Loucy (cell line): Measurements from ENCODE around the gene BCAS3.

Experiments used
- H2AFZ ChIP-seq: fragments of 200-600 bp; sonication (generic); 2 replicates; pipeline ENCODE4 v1.6.0; 2016; ENCODE audit warnings: antibody characterized with exemption, mild to moderate bottlenecking, low read length, moderate library complexity
- H3F3A ChIP-seq: fragments of 200-600 bp; 2 replicates; pipeline ENCODE4 v1.6.0; 2016; ENCODE audit warnings: antibody characterized with exemption, low read depth, mild to moderate bottlenecking
- H3K27me3 ChIP-seq: fragments of 200-600 bp; sonication (generic); 2 replicates; pipeline ENCODE4 v1.6.1; 2014; ENCODE audit warnings: low read length, mild to moderate bottlenecking; ENCODE audit not compliant: insufficient read depth, poor library complexity, severe bottlenecking
- H3K36me3 ChIP-seq: fragments of 200-600 bp; sonication (generic); 2 replicates; pipeline ENCODE4 v1.6.1; 2016; ENCODE audit warnings: low read length; ENCODE audit not compliant: insufficient read depth
- H3K4me1 ChIP-seq: fragments of 200-600 bp; sonication (generic); 2 replicates; pipeline ENCODE4 v1.5.1; 2014; ENCODE audit warnings: low read length, mild to moderate bottlenecking; ENCODE audit not compliant: insufficient read depth, poor library complexity, severe bottlenecking
- H3K4me2 ChIP-seq: fragments of 200-600 bp; sonication (generic); 2 replicates; pipeline ENCODE4 v1.6.0; 2014; ENCODE audit warnings: antibody characterized with exemption, low read length, low read depth, mild to moderate bottlenecking; ENCODE audit not compliant: poor library complexity, severe bottlenecking
- H3K4me3 ChIP-seq: fragments of 200-600 bp; sonication (generic); 2 replicates; pipeline ENCODE4 v1.5.1; 2014; ENCODE audit warnings: low read length, mild to moderate bottlenecking, mixed read lengths; ENCODE audit not compliant: poor library complexity, severe bottlenecking
- H3K79me2 ChIP-seq: fragments of 200-600 bp; sonication (generic); 2 replicates; pipeline ENCODE4 v1.6.1; 2014; ENCODE audit warnings: low read length; ENCODE audit not compliant: insufficient read depth
- H3K9ac ChIP-seq: fragments of 200-600 bp; sonication (generic); 2 replicates; pipeline ENCODE4 v1.6.0; 2014; ENCODE audit warnings: mild to moderate bottlenecking, low read depth, low read length, moderate library complexity; ENCODE audit not compliant: poor library complexity, severe bottlenecking
- H3K9me2 ChIP-seq: fragments of 200-600 bp; sonication (generic); replicated peaks from 2 replicates; pipeline ENCODE4 v1.6.1; 2016; ENCODE audit warnings: low read depth, low read length, mixed read lengths
- H3K9me3 ChIP-seq: fragments of 200-600 bp; sonication (generic); 2 replicates; pipeline ENCODE4 v1.6.1; 2014; ENCODE audit warnings: mild to moderate bottlenecking, antibody characterized with exemption, low read length, low read depth; ENCODE audit not compliant: insufficient read depth
- H4K20me1 ChIP-seq: fragments of 200-600 bp; sonication (generic); 2 replicates; pipeline ENCODE4 v1.6.0; 2014; ENCODE audit warnings: antibody characterized with exemption, low read length, mild to moderate bottlenecking; ENCODE audit not compliant: insufficient read depth, poor library complexity, severe bottlenecking
- EZH2phosphoT487 ChIP-seq: fragments of 200-600 bp; IDR thresholded peaks from 2 replicates; pipeline ENCODE4 v1.6.1; 2018; ENCODE audit warnings: antibody characterized with exemption, mild to moderate bottlenecking, moderate library complexity, borderline replicate concordance
- TF ChIP-seq, protein P1 (sequence below): fragments of 200-600 bp; sonication (generic); conservative IDR thresholded peaks from 2 replicates; pipeline ENCODE4 v1.5.1; 2014; ENCODE audit warnings: mild to moderate bottlenecking, antibody characterized with exemption, low read length

BCAS3 gene

DNA sequence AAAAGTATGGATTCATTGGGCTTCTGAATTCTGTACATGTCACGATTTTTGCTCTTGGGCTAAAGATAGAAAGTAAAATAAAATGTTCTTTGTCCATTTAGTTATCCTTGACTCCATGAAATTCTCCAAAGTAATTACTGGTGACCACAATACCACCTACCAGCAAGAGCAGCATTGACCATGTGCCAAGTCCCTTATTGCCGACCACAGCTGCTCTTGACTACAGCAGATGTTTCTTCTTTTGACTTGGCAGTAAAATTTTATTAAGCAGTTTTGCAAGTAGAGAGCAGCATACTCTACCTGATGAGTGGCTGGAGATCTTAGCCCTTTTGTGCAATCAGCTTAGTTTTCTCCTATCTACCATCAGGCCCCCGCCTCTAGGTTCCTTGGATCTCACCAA is 569.8 kb downstream of the BCAS3 start:
- Histone ChIP-seq H2AFZ (no peak overlapping the region), H3K9ac (peak overlapping the region; percentile 20)

DNA sequence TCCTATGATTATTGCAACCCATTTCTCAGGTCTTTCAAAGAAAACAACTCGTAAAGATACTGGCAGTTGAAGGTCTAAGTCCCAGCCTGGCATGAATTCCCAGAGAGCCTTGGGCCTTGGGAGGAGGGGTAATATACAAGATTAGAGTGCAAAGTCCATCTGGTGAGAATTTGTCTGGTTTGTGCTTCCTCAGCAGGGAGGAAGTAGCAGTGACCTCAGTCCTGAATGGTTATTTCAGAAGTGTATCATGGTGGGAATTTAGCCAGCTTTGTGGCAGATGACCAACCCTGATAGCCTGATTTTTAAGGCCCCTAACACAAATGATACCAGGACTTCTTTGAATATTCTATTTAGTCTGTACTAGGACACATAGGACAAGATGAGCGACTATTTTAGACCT is 570.7 kb downstream of the BCAS3 start:
- H2AFZ ChIP-seq, result no peak overlapping the region
- no peaks in the 10 kb centered on the region for H3K9me3 ChIP-seq
- peak overlapping the region; percentile 20 for H3K9ac ChIP-seq
- no peaks in the 10 kb centered on the region for H3K9me2 ChIP-seq
- no peaks in the 10 kb centered on the region for H3K36me3 ChIP-seq
- H3K4me2 ChIP-seq, result no peak overlapping the region
- no peak overlapping the region for H3K4me3 ChIP-seq
- H3F3A ChIP-seq, result 0 out of 2 replicates have a peak, but pooled peaks cover 4% of the 10 kb centered on the region
- no peaks in the 10 kb centered on the region for H3K27me3 ChIP-seq
- TF ChIP-seq, protein P1, sequence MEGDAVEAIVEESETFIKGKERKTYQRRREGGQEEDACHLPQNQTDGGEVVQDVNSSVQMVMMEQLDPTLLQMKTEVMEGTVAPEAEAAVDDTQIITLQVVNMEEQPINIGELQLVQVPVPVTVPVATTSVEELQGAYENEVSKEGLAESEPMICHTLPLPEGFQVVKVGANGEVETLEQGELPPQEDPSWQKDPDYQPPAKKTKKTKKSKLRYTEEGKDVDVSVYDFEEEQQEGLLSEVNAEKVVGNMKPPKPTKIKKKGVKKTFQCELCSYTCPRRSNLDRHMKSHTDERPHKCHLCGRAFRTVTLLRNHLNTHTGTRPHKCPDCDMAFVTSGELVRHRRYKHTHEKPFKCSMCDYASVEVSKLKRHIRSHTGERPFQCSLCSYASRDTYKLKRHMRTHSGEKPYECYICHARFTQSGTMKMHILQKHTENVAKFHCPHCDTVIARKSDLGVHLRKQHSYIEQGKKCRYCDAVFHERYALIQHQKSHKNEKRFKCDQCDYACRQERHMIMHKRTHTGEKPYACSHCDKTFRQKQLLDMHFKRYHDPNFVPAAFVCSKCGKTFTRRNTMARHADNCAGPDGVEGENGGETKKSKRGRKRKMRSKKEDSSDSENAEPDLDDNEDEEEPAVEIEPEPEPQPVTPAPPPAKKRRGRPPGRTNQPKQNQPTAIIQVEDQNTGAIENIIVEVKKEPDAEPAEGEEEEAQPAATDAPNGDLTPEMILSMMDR, result no peak
- TF ChIP-seq EZH2phosphoT487, result no peak
- peaks cover 62% of the 10 kb centered on the region for H3K4me1 ChIP-seq
- no peaks in the 10 kb centered on the region for H4K20me1 ChIP-seq
- H3K79me2 ChIP-seq, result no peaks in the 10 kb centered on the region

More for the DNA sequence above, 569.8 kb downstream of the BCAS3 start:
- Histone ChIP-seq H3K9me2 (no peaks in the 10 kb centered on the region), H3K4me1 (peaks cover 52% of the 10 kb centered on the region), H3F3A (0 out of 2 replicates have a peak, but pooled peaks cover 4% of the 10 kb centered on the region), H3K9me3 (no peaks in the 10 kb centered on the region), H3K79me2 (no peaks in the 10 kb centered on the region), H3K4me2 (peak overlapping the region; percentile 13), H3K27me3 (no peaks in the 10 kb centered on the region), H4K20me1 (no peaks in the 10 kb centered on the region), H3K4me3 (no peak overlapping the region), H3K36me3 (no peaks in the 10 kb centered on the region)
- no peak for TF ChIP-seq EZH2phosphoT487
- TF ChIP-seq, protein P1, result peak; percentile 19; the same call in 1 of the 2 replicates

DNA sequence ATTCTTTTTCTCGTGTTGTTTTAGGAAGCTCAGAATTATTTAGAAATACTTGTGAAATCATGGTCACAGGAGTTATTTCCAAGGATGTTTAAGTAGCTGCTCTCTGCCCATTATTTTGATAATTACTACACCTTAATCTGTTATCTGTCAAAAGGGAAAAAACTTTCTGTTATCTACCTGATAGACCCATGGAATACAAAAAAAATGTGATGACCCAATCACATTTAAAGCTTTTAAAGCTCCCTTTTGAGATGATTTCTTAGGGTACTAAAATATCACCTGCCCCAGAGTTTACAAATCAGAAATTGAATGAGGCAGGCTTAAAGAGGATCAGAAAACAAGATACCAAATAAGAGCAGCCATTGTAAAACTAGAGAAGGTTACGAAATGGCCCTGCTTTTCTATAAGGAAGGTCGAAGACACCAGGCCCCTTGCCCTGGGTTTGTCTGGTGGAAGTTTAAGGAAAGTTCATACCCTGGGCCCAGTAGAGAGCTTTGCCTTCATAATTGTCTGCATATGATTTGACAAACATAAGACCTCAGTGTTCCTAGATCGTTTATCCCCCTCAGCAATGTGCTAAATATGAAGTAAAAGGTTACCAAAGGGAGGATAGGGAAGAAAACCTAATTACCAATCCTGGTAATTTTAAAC is 572.1 kb downstream of the BCAS3 start:
- no peaks in the 10 kb centered on the region for H3K79me2 ChIP-seq
- no peaks in the 10 kb centered on the region for H4K20me1 ChIP-seq
- no peak overlapping the region for H3K4me3 ChIP-seq
- TF ChIP-seq, protein P1, result no peak
- TF ChIP-seq EZH2phosphoT487, result no peak
- peaks cover 71% of the 10 kb centered on the region for H3K4me1 ChIP-seq
- H3K9me2 ChIP-seq, result no peaks in the 10 kb centered on the region
- H3K36me3 ChIP-seq, result no peaks in the 10 kb centered on the region
- H2AFZ ChIP-seq, result peak overlapping the region; percentile 44; the same call in 1 of the 2 replicates
- H3K4me2 ChIP-seq, result peak overlapping the region; percentile 17
- H3K9me3 ChIP-seq, result no peaks in the 10 kb centered on the region
- no peaks in the 10 kb centered on the region for H3K27me3 ChIP-seq
- peaks cover 10% of the 10 kb centered on the region; the same call in 1 of the 2 replicates for H3F3A ChIP-seq
- peak overlapping the region; percentile 14 for H3K9ac ChIP-seq
